Adrenal gland (tissue), 12 donors: Measurements from ENCODE around the gene ZNF862. TPM values are rescaled to one million over a fixed set of nuclear protein-coding genes. Genes with fewer than 3 reads are reported as not detected.

Experiments used
- DNase-seq, 7 donors: peaks; one replicate each; pipeline ENCODE4 v3.0.0-alpha.2; 2019 to 2020
- H3K27ac ChIP-seq, 5 donors: fragments of 200-600 bp; sonication (generic) in 4 of 5; 1 replicate in 3 of 5; 2 replicates in 2 of 5; pipeline versions ENCODE4 v1.5.1 to v1.8.0; 2016 to 2020; ENCODE audit warnings: mild to moderate bottlenecking in 1 of 5
- H3K27me3 ChIP-seq: fragments of 200-600 bp; 2 replicates; pipeline ENCODE4 v1.8.0; 2021
- H3K36me3 ChIP-seq, 2 donors: fragments of 200-600 bp; replicated peaks in 1 of 2; 1 replicate in 1 of 2; 2 replicates in 1 of 2; pipeline versions ENCODE4 v1.5.1 to v1.8.0; 2018 to 2022
- H3K4me1 ChIP-seq, 2 donors: fragments of 200-600 bp; replicated peaks in 1 of 2; 1 replicate in 1 of 2; 2 replicates in 1 of 2; pipeline versions ENCODE4 v1.5.1 to v1.8.0; 2018 to 2021
- H3K4me3 ChIP-seq, 4 donors: fragments of 200-600 bp; sonication (generic) in 3 of 4; one replicate each; pipeline ENCODE4 v1.5.1; 2016 to 2018
- H3K9me3 ChIP-seq, 3 donors: fragments of 200-600 bp; sonication (generic) in 1 of 3; replicated peaks in 1 of 3; 1 replicate in 2 of 3; 2 replicates in 1 of 3; pipeline versions ENCODE4 v1.5.1 to v1.8.0; 2016 to 2021
- POLR2A ChIP-seq, 2 donors: fragments of 450-650 bp; IDR thresholded peaks; one replicate each; pipeline ENCODE4 v1.6.1; 2017; ENCODE audit warnings: antibody characterized with exemption in 2 of 2, mild to moderate bottlenecking in 2 of 2, moderate library complexity in 1 of 2
- WGBS, 4 donors: extraction: QIAGEN DNeasy Blood & Tissue Kit in 2 of 4; methylation state at CpG; one replicate each; pipeline versions ENCODE4 v1.1.5 to v1.1.7; 2013 to 2017; 5-methylcytosine and 5-hydroxymethylcytosine counted together
- intact Hi-C, 2 donors: fragments of 100-400 bp; cut with DNase I; formaldehyde crosslinking; loops; one replicate each; pipeline versions ENCODE4 v1.14.1 to v1.15.0; 2022 to 2023
- polyA plus RNA-seq, 3 donors: library from polyadenylated mRNA; stranded (reverse); fragments of 200-250 nt in 2 of 3; fragments of 350-450 nt in 1 of 3; fragmentation: Illumina TruSeq in 1 of 3; extraction: RNeasy Lipid Tissue Mini Kit (QIAGEN cat#74804) in 1 of 3; gene quantifications; one replicate each; pipeline ENCODE4 v1.2.3, GENCODE V29; 2013 to 2014
- total RNA-seq, 9 donors: library from RNA; depleted of rRNA in 4 of 9; stranded (reverse); fragments of >200 nt in 4 of 9; fragments of 120-200 nt in 1 of 9; fragmentation: NEBNext Ultra II Directional in 1 of 9; extraction: Animal tissue kit (Norgen Biotek cat#: 25700) in 1 of 9; gene quantifications; one replicate each; pipeline versions ENCODE4 v1.1.0 to v1.2.4, GENCODE V29; 2013 to 2023
- TF ChIP-seq, protein P1 (sequence below), 6 experiments: fragments of 450-650 bp in 4 of 6; fragments of 200-600 bp in 2 of 6; sonication (generic) in 1 of 6; IDR thresholded peaks; 1 replicate in 5 of 6; 2 replicates in 1 of 6; pipeline versions ENCODE4 v1.5.1 to v1.8.0; 2016 to 2021; ENCODE audit warnings: antibody characterized with exemption in 6 of 6, mild to moderate bottlenecking in 2 of 6, moderate library complexity in 1 of 6
- donor health status: healthy with polysubstance abuse.
- donor health status: Bipolar disorder and iron deficiency.
- donor health status: DM: yes; HTN: yes; CAD: no.
- donor health status: DM: no; HTN: no; CAD: no.
- donor health status: DM: no; HTN: no; CAD: no.
- donor health status: DM: yes; HTN: yes; CAD: no.

Gene ZNF862
- total and polyA plus RNA-seq, 12 donors: 7.3 to 32.9 (median 13.9) TPM

DNA sequence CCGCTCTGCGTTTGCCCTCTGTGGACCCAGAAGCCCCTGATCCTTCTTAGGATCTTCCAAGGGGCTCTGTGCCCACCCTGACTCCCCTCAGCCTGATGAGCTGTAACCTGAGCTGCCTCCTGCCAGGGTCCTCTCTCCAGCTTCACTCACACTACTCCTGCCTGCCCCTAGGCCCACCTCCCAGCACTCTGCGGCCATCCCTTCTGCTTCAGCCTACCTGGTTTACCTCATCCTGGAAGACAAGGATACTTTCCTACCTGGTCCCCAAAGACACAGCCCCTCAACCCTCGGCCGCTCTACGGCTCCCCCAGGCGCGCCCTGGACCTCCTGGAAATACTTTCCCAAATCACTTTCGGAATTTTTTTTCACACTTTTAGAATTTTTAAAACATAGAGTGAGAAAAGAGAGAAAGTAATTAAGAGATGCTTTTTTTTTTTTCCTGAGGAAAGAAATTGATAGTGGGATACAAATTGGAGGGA lies 6.4 kb upstream of the ZNF862 start:
- Histone ChIP-seq H3K36me3 (no peaks in the 10 kb centered on the region), H3K27ac (no peak overlapping the region), H3K9me3 (no peaks in the 10 kb centered on the region), H3K27me3 (no peaks in the 10 kb centered on the region), H3K4me3 (no peak overlapping the region), H3K4me1 (no peaks in the 10 kb centered on the region)
- no peak for DNase-seq
- WGBS, 4 donors: 75 to 83% (median 79%) methylated on average over 7 to 9 of the region's 9 CpGs
- no peak for TF ChIP-seq POLR2A (IDR thresholded peaks at IDR 0.05)
- intact Hi-C loops: no loop called here

DNA sequence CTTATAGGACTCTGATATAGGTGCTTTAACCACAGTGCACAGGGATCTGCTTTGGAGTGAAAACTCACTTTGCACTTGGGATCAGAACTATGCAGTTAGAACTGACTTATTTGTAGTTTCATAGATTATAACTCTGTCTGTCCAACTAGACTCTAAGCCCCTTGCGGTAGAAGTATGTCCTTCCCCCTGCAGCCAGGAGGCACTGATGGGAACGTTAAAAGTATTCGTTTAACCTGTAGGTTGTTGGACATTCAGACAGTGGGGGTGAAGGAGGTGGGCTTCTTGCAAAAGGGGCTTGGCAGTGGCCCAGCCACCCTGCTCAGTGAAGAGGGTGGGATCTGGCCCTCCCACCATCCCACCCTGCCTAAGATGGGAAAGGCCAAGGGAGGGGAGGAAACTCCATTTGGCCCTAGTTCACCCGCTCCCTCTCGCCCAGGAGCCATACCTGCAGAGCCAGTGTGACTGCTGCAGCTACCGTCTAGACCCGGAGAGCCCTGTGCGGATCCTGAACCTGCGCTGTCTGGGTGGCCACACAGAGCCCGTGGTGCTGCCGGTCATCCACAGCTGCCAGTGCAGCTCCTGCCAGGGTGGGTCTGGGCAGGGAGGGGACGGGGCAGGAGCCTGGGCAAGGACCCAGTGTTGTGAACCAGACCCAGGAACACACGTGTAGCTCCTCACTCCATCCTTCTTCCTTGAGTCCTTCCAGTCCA lies 5.7 kb upstream of the ZNF862 start:
- no peaks in the 10 kb centered on the region for H3K36me3 ChIP-seq
- H3K27ac ChIP-seq: no peak overlapping the region
- no peaks in the 10 kb centered on the region for H3K9me3 ChIP-seq
- no peaks in the 10 kb centered on the region for H3K4me1 ChIP-seq
- TF ChIP-seq POLR2A (IDR thresholded peaks at IDR 0.05): no peak
- TF ChIP-seq, protein P1, sequence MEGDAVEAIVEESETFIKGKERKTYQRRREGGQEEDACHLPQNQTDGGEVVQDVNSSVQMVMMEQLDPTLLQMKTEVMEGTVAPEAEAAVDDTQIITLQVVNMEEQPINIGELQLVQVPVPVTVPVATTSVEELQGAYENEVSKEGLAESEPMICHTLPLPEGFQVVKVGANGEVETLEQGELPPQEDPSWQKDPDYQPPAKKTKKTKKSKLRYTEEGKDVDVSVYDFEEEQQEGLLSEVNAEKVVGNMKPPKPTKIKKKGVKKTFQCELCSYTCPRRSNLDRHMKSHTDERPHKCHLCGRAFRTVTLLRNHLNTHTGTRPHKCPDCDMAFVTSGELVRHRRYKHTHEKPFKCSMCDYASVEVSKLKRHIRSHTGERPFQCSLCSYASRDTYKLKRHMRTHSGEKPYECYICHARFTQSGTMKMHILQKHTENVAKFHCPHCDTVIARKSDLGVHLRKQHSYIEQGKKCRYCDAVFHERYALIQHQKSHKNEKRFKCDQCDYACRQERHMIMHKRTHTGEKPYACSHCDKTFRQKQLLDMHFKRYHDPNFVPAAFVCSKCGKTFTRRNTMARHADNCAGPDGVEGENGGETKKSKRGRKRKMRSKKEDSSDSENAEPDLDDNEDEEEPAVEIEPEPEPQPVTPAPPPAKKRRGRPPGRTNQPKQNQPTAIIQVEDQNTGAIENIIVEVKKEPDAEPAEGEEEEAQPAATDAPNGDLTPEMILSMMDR (IDR thresholded peaks at IDR 0.05): no peak
- intact Hi-C loops: no loop called here
- no peak overlapping the region for H3K4me3 ChIP-seq
- WGBS, 4 donors: 70 to 78% (median 74%) methylated on average over 8 to 13 of the region's 13 CpGs
- DNase-seq: peak in 1 of 7 donors; percentile 4
- no peaks in the 10 kb centered on the region for H3K27me3 ChIP-seq

DNA sequence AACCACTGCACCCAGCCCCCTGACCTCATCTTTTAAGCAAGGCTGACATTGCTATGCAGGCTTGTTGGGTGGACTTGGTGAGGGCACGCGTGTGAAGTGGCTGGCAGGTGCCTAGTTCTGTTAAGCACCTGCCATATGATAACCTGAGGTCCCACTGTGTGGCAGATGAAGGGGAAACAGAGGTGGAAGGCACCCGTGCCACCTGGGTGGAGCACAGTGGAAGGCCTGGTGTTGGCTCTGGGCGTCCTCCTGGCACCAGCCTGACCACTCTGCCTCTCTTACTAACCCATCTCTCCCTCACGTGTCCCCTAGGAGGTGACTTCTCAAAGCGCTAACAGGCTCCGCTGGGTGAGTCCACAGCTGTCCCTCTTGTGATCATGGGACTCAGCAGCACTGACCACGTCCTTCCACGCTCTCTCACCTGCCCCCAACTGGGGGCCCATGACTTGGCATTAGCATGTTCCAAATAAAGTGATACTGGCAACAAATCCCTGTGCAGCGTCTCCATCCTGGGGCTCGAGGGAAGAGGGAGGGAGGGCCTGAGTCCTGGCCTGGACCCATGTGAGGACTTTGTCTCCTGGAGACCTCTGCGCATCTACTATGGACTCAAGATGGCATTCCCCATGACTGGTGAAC lies 4.6 kb upstream of the ZNF862 start:
- H3K36me3 ChIP-seq: no peaks in the 10 kb centered on the region
- H3K27me3 ChIP-seq: no peaks in the 10 kb centered on the region
- no peak overlapping the region for H3K27ac ChIP-seq
- intact Hi-C loops: no loop called here
- H3K4me3 ChIP-seq: no peak overlapping the region
- H3K9me3 ChIP-seq: no peaks in the 10 kb centered on the region
- peaks cover 0 to 4% of the 10 kb centered on the region in 2 donors for H3K4me1 ChIP-seq
- WGBS, 4 donors: 83 to 89% (median 86%) methylated on average over 9 to 12 of the region's 12 CpGs
- TF ChIP-seq, protein P1 (IDR thresholded peaks at IDR 0.05): no peak
- TF ChIP-seq POLR2A (IDR thresholded peaks at IDR 0.05): no peak
- DNase-seq: peak in 1 of 7 donors; percentile 0

DNA sequence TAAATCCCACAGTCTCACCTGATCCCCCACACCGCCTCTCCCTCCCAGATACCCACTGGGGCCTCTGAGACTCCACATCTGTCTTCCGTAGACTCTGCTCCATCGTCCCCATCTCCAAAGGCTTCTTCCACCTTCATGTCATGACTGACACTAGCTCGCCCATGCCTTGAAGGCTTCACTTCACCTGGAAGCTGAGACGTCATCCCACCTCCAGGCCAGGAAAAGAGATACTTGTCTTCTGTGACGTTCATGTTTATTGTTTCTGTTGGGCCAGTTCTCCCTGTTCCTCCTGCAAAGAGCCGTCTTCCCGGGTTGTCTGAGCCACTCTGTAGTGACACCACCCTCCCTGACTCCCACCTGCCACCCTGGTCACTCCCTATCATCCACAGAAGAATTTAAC lies 3.6 kb upstream of the ZNF862 start:
- H3K36me3 ChIP-seq: no peaks in the 10 kb centered on the region
- no peak overlapping the region for H3K4me3 ChIP-seq
- intact Hi-C loops: no loop called here
- TF ChIP-seq POLR2A (IDR thresholded peaks at IDR 0.05): no peak
- TF ChIP-seq, protein P1 (IDR thresholded peaks at IDR 0.05): no peak
- no peak for DNase-seq
- no peaks in the 10 kb centered on the region for H3K27me3 ChIP-seq
- H3K27ac ChIP-seq: no peak overlapping the region
- no peaks in the 10 kb centered on the region for H3K9me3 ChIP-seq
- 85 to 90% (median 87%) methylated on average over 8 of the region's 8 CpGs for WGBS, 4 donors
- H3K4me1 ChIP-seq: peaks cover 5 to 11% of the 10 kb centered on the region in 2 donors
